Measurements from ENCODE around the gene FBXO31.
"Not testable (repeated sequence)": the region's sequence is repeated elsewhere in the genome, so short reads cannot be mapped to it uniquely, and the experiment has no call there.

Gene FBXO31

GRCh38 chr16:87363771-87364455 lies 19.7 kb downstream of the FBXO31 start:
- no peak for DNase-seq (ENCODE audit: low read depth in 3 of 3)

GRCh38 chr16:87362828-87363559 lies 20.6 kb downstream of the FBXO31 start:
- DNase-seq (ENCODE audit: low read depth in 3 of 3): not testable (repeated sequence)

GRCh38 chr16:87361916-87362619 lies 21.5 kb downstream of the FBXO31 start:
- DNase-seq (ENCODE audit: low read depth in 3 of 3): no peak

- no peak for DNase-seq (ENCODE audit: low read depth in 3 of 3)
Observed at GRCh38 chr16:87360862-87361610, 22.5 kb downstream of the FBXO31 start.

GRCh38 chr16:87359121-87359520 lies 24.5 kb downstream of the FBXO31 start:
- DNase-seq (ENCODE audit: low read depth in 3 of 3): no peak

GRCh38 chr16:87358696-87359095 lies 24.9 kb downstream of the FBXO31 start:
- DNase-seq (ENCODE audit: low read depth in 3 of 3): no peak

GRCh38 chr16:87358250-87358649 lies 25.3 kb downstream of the FBXO31 start:
- no peak for DNase-seq (ENCODE audit: low read depth in 3 of 3)

- no peak for DNase-seq (ENCODE audit: low read depth in 3 of 3)
Observed at GRCh38 chr16:87356491-87356853, 27.1 kb downstream of the FBXO31 start.

- no peak for DNase-seq (ENCODE audit: low read depth in 3 of 3)
Observed at GRCh38 chr16:87353613-87354012, 30.0 kb downstream of the FBXO31 start.

- DNase-seq (ENCODE audit: low read depth in 3 of 3): no peak
Observed at GRCh38 chr16:87352818-87353217, 30.8 kb downstream of the FBXO31 start.

- DNase-seq (ENCODE audit: low read depth in 3 of 3): no peak
Observed at GRCh38 chr16:87351320-87351698, 32.3 kb downstream of the FBXO31 start.

- no peak for DNase-seq (ENCODE audit: low read depth in 3 of 3)
Observed at GRCh38 chr16:87350681-87351319, 32.8 kb downstream of the FBXO31 start.

- no peak for DNase-seq (ENCODE audit: low read depth in 3 of 3)
Observed at GRCh38 chr16:87350031-87350430, 33.5 kb downstream of the FBXO31 start.

GRCh38 chr16:87348616-87349157 lies 34.9 kb downstream of the FBXO31 start:
- no peak for DNase-seq (ENCODE audit: low read depth in 3 of 3)

- DNase-seq (ENCODE audit: low read depth in 3 of 3): no peak
Observed at GRCh38 chr16:87347932-87348615, 35.5 kb downstream of the FBXO31 start.

- DNase-seq (ENCODE audit: low read depth in 3 of 3): no peak
Observed at GRCh38 chr16:87346517-87347060, 37.0 kb downstream of the FBXO31 start.

- DNase-seq (ENCODE audit: low read depth in 3 of 3): no peak
Observed at GRCh38 chr16:87345726-87346424, 37.7 kb downstream of the FBXO31 start.

GRCh38 chr16:87344931-87345631 lies 38.5 kb downstream of the FBXO31 start:
- DNase-seq (ENCODE audit: low read depth in 3 of 3): peak in 2 of 3 experiments; percentile 8 to 46
